AG10803 (cell line): ENCODE measurements around the gene DHPS.

Source experiments
- DNase-seq: peaks from one replicate; pipeline ENCODE4 v3.0.0; 2010; ENCODE audit warnings: low read depth
- H3K4me3 ChIP-seq: 2 replicates; pipeline ENCODE4 v1.5.1; 2011; ENCODE audit warnings: mild to moderate bottlenecking, low read length, control low read depth
- TF ChIP-seq, protein P1 (sequence below): conservative IDR thresholded peaks from 2 replicates; pipeline ENCODE4 v1.5.1; 2011; ENCODE audit warnings: mild to moderate bottlenecking, low read length, control low read depth, inconsistent platforms

DHPS gene

GRCh38 chr19:12695096-12695495, 13.4 kb upstream of the DHPS start:
- TF ChIP-seq, protein P1, sequence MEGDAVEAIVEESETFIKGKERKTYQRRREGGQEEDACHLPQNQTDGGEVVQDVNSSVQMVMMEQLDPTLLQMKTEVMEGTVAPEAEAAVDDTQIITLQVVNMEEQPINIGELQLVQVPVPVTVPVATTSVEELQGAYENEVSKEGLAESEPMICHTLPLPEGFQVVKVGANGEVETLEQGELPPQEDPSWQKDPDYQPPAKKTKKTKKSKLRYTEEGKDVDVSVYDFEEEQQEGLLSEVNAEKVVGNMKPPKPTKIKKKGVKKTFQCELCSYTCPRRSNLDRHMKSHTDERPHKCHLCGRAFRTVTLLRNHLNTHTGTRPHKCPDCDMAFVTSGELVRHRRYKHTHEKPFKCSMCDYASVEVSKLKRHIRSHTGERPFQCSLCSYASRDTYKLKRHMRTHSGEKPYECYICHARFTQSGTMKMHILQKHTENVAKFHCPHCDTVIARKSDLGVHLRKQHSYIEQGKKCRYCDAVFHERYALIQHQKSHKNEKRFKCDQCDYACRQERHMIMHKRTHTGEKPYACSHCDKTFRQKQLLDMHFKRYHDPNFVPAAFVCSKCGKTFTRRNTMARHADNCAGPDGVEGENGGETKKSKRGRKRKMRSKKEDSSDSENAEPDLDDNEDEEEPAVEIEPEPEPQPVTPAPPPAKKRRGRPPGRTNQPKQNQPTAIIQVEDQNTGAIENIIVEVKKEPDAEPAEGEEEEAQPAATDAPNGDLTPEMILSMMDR, result no peak
- no peak for DNase-seq
- H3K4me3 ChIP-seq, result peak overlapping the region; percentile 95

DNA sequence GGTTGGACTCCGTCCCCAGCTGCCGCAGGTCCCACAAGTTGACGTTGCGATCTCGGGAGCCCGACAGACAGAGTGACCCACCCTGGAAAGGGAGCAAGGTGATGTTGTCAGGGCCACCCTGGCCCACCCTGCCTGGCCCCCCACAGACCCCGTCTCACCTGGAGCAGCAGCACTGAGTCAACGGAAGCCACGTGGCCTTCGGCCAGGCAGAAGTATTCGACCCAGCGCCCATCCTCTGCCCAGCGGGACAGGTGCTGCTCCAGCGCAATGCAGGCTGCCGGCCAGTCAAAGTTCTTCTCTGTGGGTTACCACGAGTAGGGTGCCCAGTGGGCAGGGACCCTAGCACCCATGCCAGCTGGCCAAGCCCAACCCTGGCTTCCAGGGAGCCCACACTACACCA, 13.0 kb upstream of the DHPS start:
- TF ChIP-seq, protein P1, result no peak
- H3K4me3 ChIP-seq, result no peak overlapping the region
- no peak for DNase-seq

- H3K4me3 ChIP-seq, result no peak overlapping the region
- no peak for DNase-seq
- TF ChIP-seq, protein P1, result no peak
These were observed 11.3 kb upstream of the DHPS start for GRCh38 chr19:12692960-12693359.

GRCh38 chr19:12689581-12690216, 8.0 kb upstream of the DHPS start:
- no peak for DNase-seq
- TF ChIP-seq, protein P1, result no peak
- no peak overlapping the region for H3K4me3 ChIP-seq

DNA sequence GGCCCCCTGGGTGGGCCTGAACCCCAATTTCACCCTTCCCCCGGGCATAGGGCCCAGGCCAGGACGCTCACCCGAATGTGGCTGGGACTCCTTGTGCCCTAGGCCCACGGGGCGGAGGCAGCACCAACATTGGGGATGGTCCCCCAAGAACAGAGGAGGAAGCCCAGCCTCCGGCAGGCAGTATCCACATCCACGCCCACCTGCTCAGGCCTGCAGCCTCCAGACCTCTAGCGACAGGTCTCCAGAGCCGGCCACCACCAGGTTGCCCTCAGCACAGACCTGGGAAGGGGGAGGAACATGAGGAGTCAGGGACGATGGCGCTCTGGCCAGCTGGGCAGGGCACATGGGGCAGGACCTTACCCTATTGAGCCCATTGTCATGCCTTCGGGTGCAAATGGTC, 7.3 kb upstream of the DHPS start:
- no peak overlapping the region for H3K4me3 ChIP-seq
- TF ChIP-seq, protein P1, result no peak
- DNase-seq, result no peak

- no peak for DNase-seq
These were observed 6.0 kb upstream of the DHPS start, which contains the start of gene GNG14 for GRCh38 chr19:12687496-12688196. Gene GNG14, plus strand, starts transcription at chr19:12687998. Its CDS starts 51 bp downstream, at chr19:12688049.

DNA sequence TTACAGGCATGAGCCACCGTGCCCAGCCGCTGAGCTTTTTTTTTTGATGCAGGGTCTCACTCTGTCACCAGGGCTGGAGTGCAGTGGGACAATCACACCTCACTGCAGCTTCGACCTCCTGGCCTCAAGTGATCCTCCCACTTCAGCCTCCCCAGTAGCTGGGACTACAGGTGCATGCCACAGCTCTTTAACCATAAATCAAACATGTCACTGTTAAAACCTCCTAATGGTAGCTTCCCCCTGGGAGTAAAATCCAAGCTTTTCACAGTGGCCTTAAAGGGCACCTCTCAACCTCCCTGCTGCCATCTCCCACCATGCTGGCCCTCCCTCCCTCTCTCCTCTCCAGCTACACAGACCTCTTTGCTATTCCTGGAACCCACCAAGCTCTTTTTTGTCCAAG, 4.2 kb upstream of the DHPS start:
- TF ChIP-seq, protein P1, result no peak
- no peak overlapping the region for H3K4me3 ChIP-seq
- no peak for DNase-seq

More at GRCh38 chr19:12687496-12688196, 6.0 kb upstream of the DHPS start, which contains the start of gene GNG14:
- no peak within 1 kb of the TSS for H3K4me3 ChIP-seq
- TF ChIP-seq, protein P1, result no peak
